NCI-H1417 treated with DMSO at 0.1 percent for 48 hours (cell line): ENCODE results near the gene CD209.
"Not testable (repeated sequence)": the region's sequence is repeated elsewhere in the genome, so short reads cannot be mapped to it uniquely, and the experiment has no call there.

Experiments
- DNase-seq: peaks from one replicate; lab custom pipeline; 2025; lab: John Stamatoyannopoulos, UW

Gene CD209

DNA sequence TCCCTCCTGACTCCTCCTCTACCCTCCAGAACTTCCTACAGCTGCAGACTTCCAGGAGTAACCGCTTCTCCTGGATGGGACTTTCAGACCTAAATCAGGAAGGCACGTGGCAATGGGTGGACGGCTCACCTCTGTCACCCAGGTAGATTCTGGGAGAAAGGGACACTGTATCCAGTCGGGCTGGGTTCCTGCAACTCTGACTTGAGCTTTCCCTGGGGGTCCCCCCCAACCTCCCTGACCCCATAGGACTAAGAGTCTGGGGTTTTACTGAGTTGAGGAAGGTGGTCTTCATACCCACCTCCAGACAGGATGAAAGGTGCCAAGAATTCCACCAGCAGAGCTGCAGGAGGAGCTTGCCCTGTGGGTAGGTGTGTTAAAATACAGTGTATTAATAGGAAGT, 20.2 kb upstream of the CD209 start:
- no peak for DNase-seq

DNA sequence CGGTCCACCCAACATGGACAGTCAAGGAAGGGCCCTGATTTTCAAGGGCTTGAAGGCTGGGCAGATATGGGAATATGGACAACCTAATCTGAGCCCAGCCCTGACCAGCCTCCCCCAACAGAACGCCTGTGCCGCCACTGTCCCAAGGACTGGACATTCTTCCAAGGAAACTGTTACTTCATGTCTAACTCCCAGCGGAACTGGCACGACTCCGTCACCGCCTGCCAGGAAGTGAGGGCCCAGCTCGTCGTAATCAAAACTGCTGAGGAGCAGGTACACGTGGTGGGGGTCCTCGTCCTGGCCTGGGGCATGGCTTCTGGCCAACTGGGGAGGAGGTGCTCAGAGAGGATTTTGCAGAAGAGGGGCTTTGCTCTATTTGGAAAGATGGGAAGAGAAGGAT, 19.2 kb upstream of the CD209 start:
- DNase-seq: no peak

- not testable (repeated sequence) for DNase-seq
Observed at GRCh38 chr19:7765043-7765442, 17.7 kb upstream of the CD209 start.

- not testable (repeated sequence) for DNase-seq
Observed at GRCh38 chr19:7764157-7764556, 16.8 kb upstream of the CD209 start.

DNA sequence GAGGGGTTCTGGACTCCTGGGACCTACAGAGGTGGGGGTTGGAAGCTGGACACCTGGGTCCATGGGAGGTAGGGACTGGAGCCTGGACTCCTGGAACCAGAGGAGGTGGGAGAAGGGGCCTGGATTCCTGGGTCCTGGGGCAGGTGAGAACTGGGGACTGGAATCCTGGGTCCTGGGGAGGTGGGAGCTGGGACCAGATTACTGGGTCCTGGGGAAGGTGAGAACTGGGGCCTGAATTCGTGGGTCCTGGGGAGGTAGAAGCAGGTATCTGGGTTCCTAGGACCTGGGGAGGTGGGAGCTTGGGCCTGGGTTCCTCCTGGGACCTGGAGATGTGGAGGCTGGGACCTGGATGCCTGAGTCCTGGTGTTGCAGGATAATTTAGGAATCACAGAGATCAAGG, 16.4 kb upstream of the CD209 start:
- no peak for DNase-seq

GRCh38 chr19:7762719-7763293, 15.5 kb upstream of the CD209 start, which contains the start of gene CLEC4M:
Gene CLEC4M (plus strand): TSS chr19:7763243. CDS start chr19:7763267, 24 bp downstream.
- DNase-seq: no peak

DNA sequence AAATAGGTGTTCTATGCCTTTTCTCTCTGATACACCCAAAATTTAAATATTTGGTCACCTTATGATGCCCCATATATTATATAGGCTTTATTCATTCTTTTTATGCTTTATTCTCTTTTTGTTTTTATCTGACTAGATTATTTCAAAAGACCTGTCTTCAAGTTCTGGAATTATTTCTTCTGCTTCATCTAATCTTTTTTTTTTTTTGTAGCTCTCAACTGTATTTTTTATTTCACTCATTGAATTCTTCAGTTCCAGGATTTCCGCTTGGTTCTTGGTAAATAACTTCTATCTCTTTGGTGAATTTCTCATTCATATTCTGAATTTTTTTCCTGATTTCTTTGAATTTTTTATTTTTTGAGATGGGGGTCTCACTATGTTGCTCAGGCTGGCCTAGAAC, 11.8 kb upstream of the CD209 start:
- DNase-seq: no peak

DNA sequence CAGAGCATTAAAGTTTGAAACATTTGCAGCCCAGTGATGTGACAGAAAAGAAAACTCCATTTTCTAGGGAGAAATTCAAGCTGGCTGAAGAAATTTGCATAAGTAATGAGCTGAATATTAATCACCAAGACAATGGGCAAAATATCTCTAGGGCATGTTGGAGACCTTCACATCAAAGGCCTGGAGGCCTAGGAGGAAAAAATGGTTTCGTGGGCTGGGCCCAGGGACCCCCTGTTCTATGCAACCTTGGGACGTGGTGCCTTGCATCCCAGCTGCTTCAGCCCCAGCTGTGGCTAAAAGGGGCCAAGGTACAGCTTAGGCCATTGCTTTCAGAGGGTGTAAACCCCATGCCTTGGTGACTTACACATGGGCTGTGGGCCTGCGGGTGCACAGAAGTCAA, 10.0 kb upstream of the CD209 start:
- DNase-seq: no peak

GRCh38 chr19:7756258-7756657, 8.9 kb upstream of the CD209 start:
- no peak for DNase-seq

DNA sequence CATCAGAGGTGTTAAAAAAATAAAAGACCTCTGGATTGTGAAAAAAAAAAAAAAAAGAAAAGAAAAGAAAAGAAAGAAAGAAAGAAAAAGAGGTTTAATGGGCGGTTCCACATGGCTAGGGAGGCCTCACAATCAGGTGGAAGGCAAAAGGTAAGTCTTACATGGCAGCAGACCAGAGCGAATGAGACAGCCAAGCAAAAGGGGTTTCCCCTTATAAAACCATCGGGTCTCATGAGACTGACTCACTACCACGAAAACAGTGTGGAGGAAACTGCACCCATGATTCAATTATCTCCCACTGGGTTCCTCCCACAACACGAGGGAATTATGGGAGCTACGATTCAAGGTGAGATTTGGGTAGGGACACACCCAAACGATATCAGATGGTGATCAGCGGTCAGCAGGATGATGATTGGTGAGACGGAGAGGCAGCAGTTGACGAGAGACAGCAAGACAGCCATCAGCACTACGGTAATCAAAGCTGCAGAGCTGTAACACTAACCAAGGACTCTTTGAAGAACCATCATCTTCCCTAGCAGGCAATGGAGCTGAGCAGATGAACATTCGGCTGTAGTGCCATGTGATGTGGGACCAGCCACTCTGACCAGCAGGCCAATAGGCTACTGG, 3.9 kb upstream of the CD209 start:
- no peak for DNase-seq

DNA sequence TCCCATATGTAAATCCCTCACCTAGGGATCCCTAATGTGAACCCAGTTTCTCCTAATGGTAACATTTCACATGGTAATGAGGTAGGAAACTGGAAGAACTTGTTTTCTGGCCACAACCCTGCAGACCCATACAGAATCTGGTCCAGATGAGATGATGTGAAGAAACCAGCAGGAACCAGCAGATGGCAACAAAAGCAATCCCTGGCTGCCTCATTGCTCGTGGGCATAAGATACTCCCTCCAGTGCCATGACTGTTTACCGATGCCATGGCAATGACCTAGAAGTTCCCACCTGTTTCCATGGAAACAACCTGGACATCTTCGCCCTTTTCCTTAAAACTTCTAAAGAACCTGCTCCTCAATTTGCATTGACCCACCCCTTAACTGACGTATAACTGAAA, 1.4 kb upstream of the CD209 start:
- no peak for DNase-seq

DNA sequence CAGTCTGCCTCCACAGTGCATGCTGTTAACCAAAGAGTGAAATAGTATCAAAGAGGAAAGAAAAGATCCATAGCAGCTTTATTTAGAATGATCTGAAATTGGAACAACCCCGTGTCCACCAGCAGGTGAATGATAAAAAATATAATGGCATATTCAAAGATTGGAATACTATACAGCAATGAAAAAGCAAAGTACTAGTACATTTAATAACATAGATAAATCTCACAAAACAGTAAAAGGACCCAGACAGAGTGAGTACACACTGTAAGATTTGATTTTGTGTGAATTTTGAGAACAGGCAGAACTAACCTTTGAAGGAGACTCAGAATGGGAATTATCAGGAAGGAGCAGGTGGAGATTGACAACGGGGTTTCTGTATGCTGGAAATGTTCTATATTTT, 837 bp upstream of the CD209 start:
- DNase-seq: no peak

- not testable (repeated sequence) for DNase-seq
Observed at GRCh38 chr19:7746306-7746705, 1.0 kb downstream of the CD209 start.

DNA sequence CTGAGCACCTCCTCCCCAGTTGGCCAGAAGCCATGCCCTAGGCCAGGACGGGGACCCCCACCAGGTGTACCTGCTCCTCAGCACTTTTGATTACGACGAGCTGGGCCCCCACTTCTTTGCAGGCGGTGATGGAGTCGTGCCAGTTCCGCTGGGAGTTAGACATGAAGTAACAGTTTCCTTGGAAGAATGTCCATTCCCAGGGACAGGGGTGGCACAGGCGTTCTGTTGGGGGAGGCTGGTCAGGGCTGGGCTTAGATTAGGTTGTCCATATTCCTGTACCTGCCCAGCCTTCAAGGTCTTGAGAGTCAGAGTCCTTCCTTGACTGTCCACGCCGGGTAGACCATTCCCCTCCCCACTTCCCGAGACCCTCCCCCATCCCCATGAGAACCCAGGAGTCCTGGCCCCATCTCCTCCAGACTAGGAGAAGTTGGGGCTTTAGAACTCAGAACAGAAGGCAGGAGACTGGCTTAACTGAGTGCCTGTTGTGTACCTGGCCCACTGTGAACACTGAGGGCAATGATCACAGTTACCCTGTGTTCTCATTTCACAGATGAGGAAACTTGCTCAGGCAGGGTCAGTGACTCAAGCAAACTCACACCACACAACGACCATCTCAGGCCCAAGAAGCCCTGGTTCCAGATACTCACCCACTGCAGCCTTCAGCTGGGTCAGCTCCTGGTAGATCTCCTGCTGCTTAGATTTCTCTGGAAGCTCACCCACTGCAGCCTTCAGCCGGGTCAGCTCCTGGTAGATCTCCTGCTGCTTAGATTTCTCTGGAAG, 2.3 kb downstream of the CD209 start:
- no peak for DNase-seq

DNA sequence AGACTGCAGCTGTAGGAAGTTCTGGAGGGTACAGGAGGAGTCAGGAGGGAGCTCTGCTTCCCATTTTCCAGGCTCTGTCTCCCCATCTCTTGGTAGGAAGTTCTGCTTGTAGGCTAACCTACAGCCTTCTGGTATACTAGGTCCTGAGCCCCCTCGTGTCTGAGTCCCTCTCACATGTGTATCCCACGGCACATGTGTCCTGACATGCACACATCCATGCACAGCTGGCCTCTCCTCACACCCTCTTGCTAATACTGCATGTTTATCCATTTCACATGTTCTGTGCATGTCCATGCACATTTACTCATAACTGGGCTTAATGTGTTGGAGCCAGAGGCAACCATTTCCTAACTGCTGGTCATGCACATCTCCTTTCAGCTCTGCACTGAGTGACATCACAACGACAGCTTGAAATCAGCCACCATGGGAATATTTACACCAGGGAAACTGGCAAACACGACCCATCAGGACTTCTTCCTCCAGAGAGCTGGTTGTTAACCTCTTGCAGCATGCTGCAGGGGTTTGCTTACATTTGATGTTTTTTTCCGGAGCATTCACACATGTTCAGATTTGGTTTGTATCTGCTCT, 3.0 kb downstream of the CD209 start:
- no peak for DNase-seq

GRCh38 chr19:7743425-7743841, 3.9 kb downstream of the CD209 start:
- DNase-seq: no peak

DNA sequence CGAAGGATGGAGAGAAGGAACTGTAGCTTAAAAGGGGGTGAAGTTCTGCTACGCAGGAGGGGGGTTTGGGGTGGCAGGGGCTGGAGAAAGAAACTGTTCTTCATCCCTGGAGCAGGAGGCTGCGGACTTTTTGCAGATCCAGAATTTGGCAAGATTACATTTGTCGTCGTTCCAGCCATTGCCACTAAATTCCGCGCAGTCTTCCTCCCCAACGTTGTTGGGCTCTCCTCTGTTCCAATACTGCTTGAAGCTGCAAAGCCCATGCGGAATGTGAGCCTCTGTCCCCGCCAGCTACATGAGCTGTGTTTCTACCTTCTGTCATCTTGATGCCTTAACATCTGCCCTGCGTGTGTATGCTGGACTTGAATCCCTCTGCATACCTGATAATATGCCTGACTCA, 4.3 kb downstream of the CD209 start:
- DNase-seq: no peak

DNA sequence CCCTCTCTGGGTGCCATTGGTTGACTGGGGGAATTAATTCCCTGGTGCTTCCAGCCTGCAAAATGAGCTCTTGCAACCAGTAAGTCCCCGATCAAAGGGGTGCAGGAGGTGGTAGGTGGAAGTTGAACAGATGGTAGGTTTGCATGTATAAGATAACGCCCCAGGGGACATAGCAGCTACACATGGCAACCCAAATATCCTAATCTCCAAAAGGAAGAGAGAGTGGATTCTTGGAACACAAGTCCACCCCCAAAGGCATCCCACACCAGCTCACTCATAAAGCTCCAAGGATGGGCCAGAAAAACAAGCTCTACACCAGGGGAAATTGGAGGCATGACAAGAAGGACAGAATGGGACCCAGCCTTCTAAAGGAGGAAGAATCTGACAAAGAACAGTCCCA, 4.8 kb downstream of the CD209 start:
- DNase-seq: no peak

DNA sequence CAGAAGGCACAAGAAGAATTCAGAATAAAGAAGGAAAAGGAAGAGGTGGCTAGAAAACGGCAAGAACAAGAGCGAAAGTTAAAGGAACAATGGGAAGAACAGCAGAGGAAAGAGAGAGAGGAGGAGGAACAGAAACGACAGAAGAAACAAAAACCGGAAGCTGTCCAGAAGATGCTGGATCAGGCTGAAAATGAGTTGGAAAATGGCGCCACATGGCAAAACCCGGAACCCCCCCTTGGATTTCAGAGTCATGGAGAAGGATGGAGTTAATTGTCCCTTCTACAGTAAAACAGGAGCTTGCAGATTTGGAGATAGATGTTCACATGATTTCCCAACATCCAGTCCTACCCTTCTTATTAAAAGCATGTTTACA, 6.7 kb downstream of the CD209 start:
- no peak for DNase-seq

GRCh38 chr19:7739801-7740681, 7.3 kb downstream of the CD209 start:
- no peak for DNase-seq

DNA sequence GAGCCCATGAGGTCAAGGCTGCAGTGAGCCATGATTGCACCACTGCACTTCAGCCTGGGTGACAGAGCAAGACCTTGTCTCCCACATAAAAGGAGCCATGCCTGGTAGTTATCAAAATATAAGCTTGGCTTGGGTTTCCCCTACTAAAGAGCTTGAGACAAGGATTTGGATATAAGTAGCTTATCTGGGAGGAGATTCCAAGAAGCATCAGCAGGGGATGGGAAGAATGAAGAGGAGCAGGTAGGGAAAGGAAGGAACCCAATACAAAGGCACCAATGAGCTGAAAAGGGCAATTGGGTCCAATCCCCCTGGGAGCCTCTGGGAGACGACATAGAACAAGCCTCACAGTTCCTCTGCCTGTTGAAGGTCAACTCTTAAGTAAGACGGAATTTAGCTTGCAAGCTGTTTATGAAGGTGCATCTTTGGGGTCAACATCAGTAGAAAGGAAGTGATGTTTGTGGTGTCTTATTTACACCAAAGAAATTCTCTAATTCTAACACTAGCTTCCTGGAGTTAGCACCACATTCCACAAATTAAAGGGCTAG, 8.1 kb downstream of the CD209 start:
- DNase-seq: no peak

GRCh38 chr19:7738023-7738422, 9.3 kb downstream of the CD209 start:
- no peak for DNase-seq
